HG03066 (cell line): ENCODE measurements around the gene FNDC11.
"Not testable (repeated sequence)": the region's sequence is repeated elsewhere in the genome, so short reads cannot be mapped to it uniquely, and the experiment has no call there.

Experiments
- ATAC-seq: cut with Tn5 transposase; IDR thresholded peaks from one replicate; pipeline ENCODE4 v1.9.1; 2021; ENCODE audit warnings: low read depth; ENCODE audit not compliant: unreplicated experiment

FNDC11 gene

GRCh38 chr20:63553933-63554290 lies at the start of gene FNDC11:
TSS of gene FNDC11 (plus strand) at chr20:63554159. CDS start at chr20:63555664, 1,505 bp downstream.
- no peak for ATAC-seq

- no peak for ATAC-seq
Measured at GRCh38 chr20:63504642-63505041, 49.3 kb upstream of the FNDC11 start.

GRCh38 chr20:63505281-63505680 lies 48.7 kb upstream of the FNDC11 start:
- no peak for ATAC-seq

- ATAC-seq, result no peak
Measured at GRCh38 chr20:63505723-63506122, 48.2 kb upstream of the FNDC11 start.

- no peak for ATAC-seq
Measured at GRCh38 chr20:63507083-63507743, 46.7 kb upstream of the FNDC11 start.

GRCh38 chr20:63508072-63508768 lies 45.7 kb upstream of the FNDC11 start:
- ATAC-seq, result no peak

GRCh38 chr20:63509088-63509564 lies 44.8 kb upstream of the FNDC11 start:
- no peak for ATAC-seq

GRCh38 chr20:63513207-63513606 lies 40.8 kb upstream of the FNDC11 start:
- no peak for ATAC-seq

- ATAC-seq, result not testable (repeated sequence)
Measured at GRCh38 chr20:63514520-63514919, 39.4 kb upstream of the FNDC11 start.

- no peak for ATAC-seq
Measured at GRCh38 chr20:63517376-63518309, 36.3 kb upstream of the FNDC11 start.

GRCh38 chr20:63518351-63518861 lies 35.6 kb upstream of the FNDC11 start:
- ATAC-seq, result no peak

GRCh38 chr20:63518946-63519667 lies 34.9 kb upstream of the FNDC11 start:
- no peak for ATAC-seq

GRCh38 chr20:63519668-63520503 lies 34.1 kb upstream of the FNDC11 start:
- peak; percentile 40 for ATAC-seq

GRCh38 chr20:63520504-63520933 lies 33.4 kb upstream of the FNDC11 start, which contains the start of gene PPDPF:
TSS of gene PPDPF (plus strand) at chr20:63520765. CDS start at chr20:63521309, 544 bp downstream.
- peak; percentile 55 for ATAC-seq

GRCh38 chr20:63520934-63521601 lies 32.9 kb upstream of the FNDC11 start:
- ATAC-seq, result peak; percentile 30

GRCh38 chr20:63521602-63522001 lies 32.4 kb upstream of the FNDC11 start:
- no peak for ATAC-seq

- no peak for ATAC-seq
Measured at GRCh38 chr20:63522091-63522868, 31.7 kb upstream of the FNDC11 start.
